Stimulated activated naive CD8-positive, alpha-beta T cell treated with anti-CD3 and anti-CD28 coated beads, Interleukin-15, Interleukin-2, amounts not matched to agents 100 U/mL and 50 U/mL, for 24 hours (primary cell): ENCODE measurements around the gene NADK.
"Not testable (repeated sequence)": the region's sequence is repeated elsewhere in the genome, so short reads cannot be mapped to it uniquely, and the experiment has no call there.

Source experiments
- ATAC-seq: fragments of 150-1000 bp; cut with Tn5 transposase; one replicate; pipeline ENCODE4 v1.10.0; 2021
- DNase-seq: peaks from one replicate; pipeline ENCODE4 v3.0.0; 2021

Gene NADK

GRCh38 chr1:1746566-1746909, 31.7 kb downstream of the NADK start:
- ATAC-seq = peak; percentile 87
- not testable (repeated sequence) for DNase-seq

- peak; percentile 96 for DNase-seq
- ATAC-seq = peak; percentile 83
These were observed 32.4 kb downstream of the NADK start for GRCh38 chr1:1745651-1746565.

GRCh38 chr1:1742529-1742928, 35.7 kb downstream of the NADK start:
- not testable (repeated sequence) for DNase-seq, ATAC-seq

GRCh38 chr1:1741013-1741412, 37.3 kb downstream of the NADK start:
- ATAC-seq, DNase-seq: not testable (repeated sequence)

- DNase-seq = not testable (repeated sequence)
- peak; percentile 40 for ATAC-seq
These were observed 39.4 kb downstream of the NADK start for GRCh38 chr1:1738799-1739337.

GRCh38 chr1:1737675-1738590, 40.3 kb downstream of the NADK start:
- DNase-seq = not testable (repeated sequence)
- ATAC-seq = peak; percentile 70

- no peak for ATAC-seq
- DNase-seq = no peak
These were observed 45.9 kb downstream of the NADK start for GRCh38 chr1:1732381-1732780.

- DNase-seq = no peak
These were observed 47.4 kb downstream of the NADK start for GRCh38 chr1:1730870-1731269.

GRCh38 chr1:1730230-1730629, 48.0 kb downstream of the NADK start:
- ATAC-seq = not testable (repeated sequence)

More at GRCh38 chr1:1730870-1731269, 47.4 kb downstream of the NADK start:
- no peak for ATAC-seq

GRCh38 chr1:1729116-1729816, 49.0 kb downstream of the NADK start:
- ATAC-seq, DNase-seq: not testable (repeated sequence)

More at GRCh38 chr1:1730230-1730629, 48.0 kb downstream of the NADK start:
- DNase-seq = not testable (repeated sequence)

GRCh38 chr1:1728308-1729005, 49.8 kb downstream of the NADK start:
- ATAC-seq, DNase-seq: not testable (repeated sequence)

GRCh38 chr1:1727131-1727651, 51.1 kb downstream of the NADK start:
- DNase-seq, ATAC-seq: not testable (repeated sequence)

GRCh38 chr1:1726088-1726487, 52.2 kb downstream of the NADK start:
- not testable (repeated sequence) for DNase-seq, ATAC-seq

GRCh38 chr1:1724035-1724864, 54.0 kb downstream of the NADK start, which contains the start of gene CDK11A:
TSS of gene CDK11A (minus strand) at chr1:1724357. CDS start at chr1:1722818, 1,539 bp downstream.
- DNase-seq (peak; percentile 92), ATAC-seq (peak; percentile 94)

GRCh38 chr1:1721201-1721600, 57.1 kb downstream of the NADK start:
- ATAC-seq = no peak

GRCh38 chr1:1715109-1715883, 63.0 kb downstream of the NADK start:
- not testable (repeated sequence) for ATAC-seq, DNase-seq

More at GRCh38 chr1:1721201-1721600, 57.1 kb downstream of the NADK start:
- no peak for DNase-seq

GRCh38 chr1:1707897-1708296, 70.4 kb downstream of the NADK start:
- DNase-seq, ATAC-seq: not testable (repeated sequence)

- ATAC-seq, DNase-seq: not testable (repeated sequence)
These were observed 71.0 kb downstream of the NADK start for GRCh38 chr1:1707241-1707640.

GRCh38 chr1:1705623-1706022, 72.6 kb downstream of the NADK start:
- not testable (repeated sequence) for ATAC-seq, DNase-seq
